C4-2B (cell line): Measurements from ENCODE around the gene ERLEC1.

Source experiments
- CTCF ChIP-seq: fragments of 450-650 bp; conservative IDR thresholded peaks from 2 replicates; pipeline ENCODE4 v1.5.1; 2017; ENCODE audit warnings: mild to moderate bottlenecking
- ZFX ChIP-seq: fragments of 450-650 bp; IDR thresholded peaks from 2 replicates; pipeline ENCODE4 v1.6.1; 2017

GRCh38 chr2:53840580-53840979, 53.7 kb downstream of the ERLEC1 start:
- no peak for TF ChIP-seq CTCF
- TF ChIP-seq ZFX, result no peak
